Activated naive CD4-positive, alpha-beta T cell treated with anti-CD3 and anti-CD28 coated beads for 36 hours (primary cell): Measurements from ENCODE around the gene CAMTA1. TPM values are rescaled to one million over a fixed set of nuclear protein-coding genes. Genes with fewer than 3 reads are reported as not detected.

Source experiments
- CTCF ChIA-PET: fragments of 350-600 bp; sonication (Branson Sonifier 250); formaldehyde crosslinking; loops from one replicate; lab custom pipeline; 2021; ENCODE audit warnings: antibody characterized with exemption; lab: Charles Lee
- DNase-seq: peaks from one replicate; pipeline ENCODE4 v3.0.0-alpha.2; 2020
- H3K27ac Mint-ChIP-seq: one replicate; pipeline ENCODE4 v1.8.0; 2021; ENCODE audit warnings: mild to moderate bottlenecking, mixed read lengths
- H3K27me3 Mint-ChIP-seq: one replicate; pipeline ENCODE4 v1.8.0; 2021; ENCODE audit warnings: low read depth, mixed read lengths
- H3K36me3 Mint-ChIP-seq: one replicate; pipeline ENCODE4 v1.8.0; 2021; ENCODE audit warnings: low read depth, mixed read lengths
- H3K4me1 Mint-ChIP-seq: one replicate; pipeline ENCODE4 v1.8.0; 2021; ENCODE audit warnings: low read depth, mixed read lengths
- H3K4me3 Mint-ChIP-seq: one replicate; pipeline ENCODE4 v1.8.0; 2021; ENCODE audit warnings: mild to moderate bottlenecking, moderate library complexity, mixed read lengths
- H3K9me3 Mint-ChIP-seq: one replicate; pipeline ENCODE4 v1.8.0; 2021; ENCODE audit warnings: mixed read lengths
- intact Hi-C: fragments of 100-400 bp; cut with micrococcal nuclease; formaldehyde crosslinking; loops from one replicate; pipeline ENCODE4 v1.15.1; 2023
- total RNA-seq, 2 experiments: library from RNA; stranded (reverse); gene quantifications; one replicate each; pipeline ENCODE4 v1.2.3, GENCODE V29; 2021

CAMTA1 gene
- total RNA-seq, 2 experiments from 2014 or later, result 61.5 to 70.9 TPM

DNA sequence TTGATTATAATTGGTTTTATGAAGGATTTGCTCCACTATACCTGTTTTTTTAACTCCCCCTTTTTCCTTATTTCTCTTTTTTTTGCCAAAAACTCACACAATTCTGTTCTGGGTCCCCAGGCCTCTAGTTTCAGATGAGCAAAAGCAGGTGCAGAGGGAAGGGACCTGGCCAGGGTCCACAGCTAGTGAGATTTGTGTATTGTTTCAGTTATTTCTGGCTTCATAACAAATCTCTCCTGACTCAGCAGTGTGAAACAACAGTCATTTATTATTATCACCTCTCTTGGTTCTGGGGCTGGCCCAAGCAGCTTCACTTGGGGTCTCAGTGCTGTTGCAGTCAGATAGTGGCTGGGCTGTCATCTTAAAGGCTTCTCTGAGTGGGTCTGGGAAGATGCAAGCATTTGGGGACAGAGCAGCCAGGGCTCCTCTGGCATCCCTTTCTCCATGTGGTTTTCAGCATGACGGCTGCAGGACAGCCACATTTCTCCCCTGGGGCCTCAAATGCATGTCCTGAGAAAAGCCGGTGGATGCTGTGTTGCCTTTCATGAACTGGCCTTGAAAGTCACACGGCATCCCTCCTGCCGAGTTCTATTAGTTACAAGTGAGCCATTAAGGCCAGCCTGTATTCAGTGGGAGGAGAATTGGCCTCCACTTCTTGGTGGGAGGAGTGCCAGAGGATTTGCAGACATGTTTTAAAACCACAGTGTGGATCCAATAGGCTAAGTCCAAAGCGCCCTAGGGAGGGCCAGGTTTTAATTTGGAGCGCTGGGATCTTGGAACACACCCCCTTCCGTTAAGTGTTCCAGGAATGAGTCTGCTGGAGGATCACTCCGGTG, 137.1 kb downstream of the CAMTA1 start:
- no peak overlapping the region for H3K27ac Mint-ChIP-seq

DNA sequence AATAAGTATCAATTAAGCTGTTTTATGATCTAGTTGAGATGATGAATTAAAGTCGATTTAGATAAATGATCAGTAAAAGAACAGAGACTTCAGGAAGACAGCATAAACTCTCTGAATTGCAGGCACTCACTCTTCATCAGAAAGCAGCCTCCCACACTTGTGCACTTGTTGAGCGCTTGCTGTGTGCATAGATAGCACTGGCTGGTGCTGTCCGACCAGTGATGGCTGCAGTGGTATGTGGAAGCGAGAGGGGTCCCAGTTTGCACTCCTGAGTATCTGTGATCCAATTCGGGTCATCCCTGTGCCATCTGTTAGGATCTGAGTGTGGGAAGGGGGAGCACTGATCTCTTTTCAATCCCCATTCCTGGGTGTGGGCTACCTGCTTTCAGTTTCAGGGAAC, 137.8 kb downstream of the CAMTA1 start:
- H3K4me1 Mint-ChIP-seq, result no peaks in the 10 kb centered on the region
- no peak overlapping the region for H3K27ac Mint-ChIP-seq
- no peak overlapping the region for H3K4me3 Mint-ChIP-seq
- CTCF ChIA-PET, result no interaction called here
- peaks cover 4% of the 10 kb centered on the region for H3K27me3 Mint-ChIP-seq
- no peaks in the 10 kb centered on the region for H3K36me3 Mint-ChIP-seq
- intact Hi-C loops, result no loop called here
- DNase-seq, result no peak
- no peaks in the 10 kb centered on the region for H3K9me3 Mint-ChIP-seq

More for the DNA sequence above, 137.1 kb downstream of the CAMTA1 start:
- CTCF ChIA-PET, result interaction anchor here (0.7 kb wide), 2 partner anchors 12 to 1585 kb away, joined by 3 to 4 read pairs; no protein-coding TSS in a partner anchor
- Mint-ChIP-seq H3K4me3 (no peak overlapping the region), H3K9me3 (no peaks in the 10 kb centered on the region), H3K27me3 (peaks cover 2% of the 10 kb centered on the region), H3K4me1 (no peaks in the 10 kb centered on the region), H3K36me3 (no peaks in the 10 kb centered on the region)
- intact Hi-C loops, result no loop called here
- DNase-seq, result no peak

GRCh38 chr1:6923416-6923815, 138.2 kb downstream of the CAMTA1 start:
- Mint-ChIP-seq H3K36me3 (no peaks in the 10 kb centered on the region), H3K4me3 (no peak overlapping the region), H3K9me3 (no peaks in the 10 kb centered on the region), H3K27me3 (peaks cover 6% of the 10 kb centered on the region), H3K27ac (no peak overlapping the region), H3K4me1 (no peaks in the 10 kb centered on the region)
- CTCF ChIA-PET, result no interaction called here
- DNase-seq, result no peak
- intact Hi-C loops, result no loop called here

GRCh38 chr1:6923955-6924881, 139.0 kb downstream of the CAMTA1 start:
- no peak for DNase-seq
- H3K4me1 Mint-ChIP-seq, result no peaks in the 10 kb centered on the region
- H3K27me3 Mint-ChIP-seq, result peaks cover 6% of the 10 kb centered on the region
- CTCF ChIA-PET, result no interaction called here
- no peak overlapping the region for H3K4me3 Mint-ChIP-seq
- intact Hi-C loops, result no loop called here
- H3K27ac Mint-ChIP-seq, result no peak overlapping the region
- H3K9me3 Mint-ChIP-seq, result no peaks in the 10 kb centered on the region
- no peaks in the 10 kb centered on the region for H3K36me3 Mint-ChIP-seq

GRCh38 chr1:6924891-6925290, 139.6 kb downstream of the CAMTA1 start:
- Mint-ChIP-seq H3K9me3 (no peaks in the 10 kb centered on the region), H3K27ac (no peak overlapping the region)
- CTCF ChIA-PET, result no interaction called here

DNA sequence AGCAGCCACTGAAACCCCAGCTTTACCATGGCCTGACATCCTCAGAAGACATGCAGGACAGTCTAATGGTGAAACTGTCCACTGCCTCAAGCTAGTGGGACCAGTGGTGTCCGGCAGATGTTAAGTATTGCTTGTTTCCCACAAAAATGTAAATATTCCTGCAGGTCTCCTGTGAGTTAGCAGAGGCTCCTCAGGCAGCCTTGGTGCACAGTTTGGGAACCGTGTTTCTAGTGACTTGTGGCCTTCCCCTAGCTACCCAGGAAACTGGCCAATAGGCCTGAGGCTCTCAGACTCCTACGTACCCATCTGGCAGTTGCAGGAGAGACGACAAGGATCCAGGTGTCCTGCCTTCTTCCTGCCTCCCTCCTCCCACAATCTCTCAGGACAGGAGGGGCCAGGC, 142.4 kb downstream of the CAMTA1 start:
- DNase-seq, result no peak
- no peaks in the 10 kb centered on the region for H3K9me3 Mint-ChIP-seq
- H3K27me3 Mint-ChIP-seq, result peaks cover 8% of the 10 kb centered on the region
- no peak overlapping the region for H3K27ac Mint-ChIP-seq
- no peak overlapping the region for H3K4me3 Mint-ChIP-seq
- CTCF ChIA-PET, result interaction anchor here (0.7 kb wide), 1 partner anchor 143 kb away, joined by 4 read pairs; no protein-coding TSS in a partner anchor
- intact Hi-C loops, result no loop called here
- H3K4me1 Mint-ChIP-seq, result no peaks in the 10 kb centered on the region
- no peaks in the 10 kb centered on the region for H3K36me3 Mint-ChIP-seq

More at GRCh38 chr1:6924891-6925290, 139.6 kb downstream of the CAMTA1 start:
- Mint-ChIP-seq H3K36me3 (no peaks in the 10 kb centered on the region), H3K4me3 (no peak overlapping the region), H3K27me3 (peaks cover 6% of the 10 kb centered on the region), H3K4me1 (no peaks in the 10 kb centered on the region)
- DNase-seq, result no peak
- intact Hi-C loops, result no loop called here

GRCh38 chr1:6928106-6928885, 143.0 kb downstream of the CAMTA1 start:
- Mint-ChIP-seq H3K4me1 (no peaks in the 10 kb centered on the region), H3K4me3 (no peak overlapping the region), H3K27me3 (peaks cover 8% of the 10 kb centered on the region), H3K36me3 (no peaks in the 10 kb centered on the region), H3K9me3 (no peaks in the 10 kb centered on the region), H3K27ac (no peak overlapping the region)
- no peak for DNase-seq
- intact Hi-C loops, result no loop called here
- CTCF ChIA-PET, result no interaction called here

DNA sequence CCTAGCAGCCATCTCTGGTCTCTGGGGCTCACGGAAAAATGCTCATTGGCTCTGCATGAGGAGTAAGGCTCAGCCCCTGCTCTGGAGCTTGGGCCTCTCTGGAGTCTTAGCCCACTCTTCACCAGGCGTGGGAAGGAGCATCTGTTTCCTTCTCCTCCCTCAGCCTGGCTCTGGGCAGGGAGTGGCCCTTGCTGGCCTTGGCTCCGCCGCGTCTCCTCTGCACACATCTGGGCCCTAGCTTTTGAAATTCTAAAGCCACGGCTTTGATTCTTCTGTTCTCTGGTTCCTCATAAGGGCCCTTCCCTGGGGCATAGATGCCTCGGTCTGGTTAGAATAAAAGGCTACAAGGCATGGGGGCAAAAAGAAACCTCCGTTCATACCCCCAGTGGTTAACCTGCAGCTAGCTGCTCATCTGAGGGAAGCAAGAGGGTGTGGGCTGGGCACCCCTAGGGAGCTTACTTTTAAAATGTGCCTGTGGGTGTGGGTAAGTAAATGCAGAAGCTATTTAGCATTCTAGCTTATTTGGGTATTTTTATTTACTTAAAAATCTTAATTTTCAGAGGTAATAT, 145.6 kb downstream of the CAMTA1 start:
- CTCF ChIA-PET, result no interaction called here
- intact Hi-C loops, result no loop called here
- DNase-seq, result no peak
- Mint-ChIP-seq H3K27ac (no peak overlapping the region), H3K36me3 (no peaks in the 10 kb centered on the region), H3K4me1 (no peaks in the 10 kb centered on the region), H3K4me3 (no peak overlapping the region), H3K9me3 (no peaks in the 10 kb centered on the region), H3K27me3 (peaks cover 21% of the 10 kb centered on the region)

- Mint-ChIP-seq H3K27me3 (peaks cover 16% of the 10 kb centered on the region), H3K4me3 (no peak overlapping the region), H3K9me3 (no peaks in the 10 kb centered on the region), H3K36me3 (no peaks in the 10 kb centered on the region), H3K27ac (no peak overlapping the region), H3K4me1 (no peaks in the 10 kb centered on the region)
- DNase-seq, result no peak
- CTCF ChIA-PET, result no interaction called here
- intact Hi-C loops, result no loop called here
Measured at GRCh38 chr1:6935361-6935883, 150.2 kb downstream of the CAMTA1 start.

DNA sequence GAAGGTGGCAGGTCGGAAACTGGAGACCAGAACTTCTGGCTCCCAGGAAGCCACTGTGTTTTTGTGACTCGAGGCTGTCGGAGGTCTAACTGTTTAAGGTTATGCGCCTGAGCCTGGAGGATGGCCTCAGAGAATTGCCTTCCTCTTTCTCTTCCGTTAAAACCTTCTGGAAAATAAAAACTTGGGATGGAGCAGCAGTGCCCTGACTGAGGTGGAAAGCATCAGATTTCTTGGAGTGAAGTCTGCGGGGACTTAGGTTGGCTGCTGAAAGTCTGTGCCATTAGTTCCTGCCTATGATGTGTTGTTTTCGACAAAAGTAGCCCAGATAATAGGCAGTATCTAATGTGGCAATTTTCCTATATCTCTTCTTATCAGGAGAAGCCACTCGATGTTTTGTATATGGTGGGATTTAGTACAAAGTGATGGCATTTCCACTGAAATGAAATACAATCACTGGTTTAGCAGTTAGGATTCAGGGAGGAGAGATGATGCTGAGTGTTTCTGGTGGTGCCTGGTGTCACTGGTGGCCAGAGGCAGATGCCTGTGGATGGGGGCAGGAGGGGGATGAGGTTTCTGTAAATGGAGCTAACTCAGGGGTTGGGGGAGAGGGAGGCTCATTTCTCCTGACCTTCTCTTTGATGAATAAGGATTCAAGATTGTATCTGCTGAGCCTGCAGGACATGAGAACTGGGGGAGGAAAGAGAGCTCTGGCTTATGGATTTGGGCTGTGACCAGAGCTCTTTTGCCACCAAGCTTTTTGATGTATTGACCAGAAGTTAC, 150.8 kb downstream of the CAMTA1 start:
- Mint-ChIP-seq H3K36me3 (no peaks in the 10 kb centered on the region), H3K27me3 (peaks cover 16% of the 10 kb centered on the region), H3K27ac (no peak overlapping the region), H3K4me1 (no peaks in the 10 kb centered on the region), H3K4me3 (no peak overlapping the region), H3K9me3 (no peaks in the 10 kb centered on the region)
- intact Hi-C loops, result no loop called here
- no peak for DNase-seq
- CTCF ChIA-PET, result no interaction called here

DNA sequence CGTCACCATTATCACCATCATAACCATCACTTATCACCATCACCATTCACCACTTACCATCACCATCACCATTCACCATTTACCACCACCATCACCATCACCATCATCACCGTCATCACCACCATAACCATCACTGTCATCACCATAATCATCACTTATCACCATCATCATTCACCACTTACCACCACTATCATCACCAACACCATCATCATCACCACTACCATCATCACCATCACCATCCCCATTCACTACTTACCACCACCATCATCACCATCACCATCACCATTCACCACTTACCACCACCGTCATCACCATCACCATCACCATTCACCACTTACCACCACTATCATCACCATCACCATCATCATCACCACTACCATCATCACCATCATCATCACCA, 151.8 kb downstream of the CAMTA1 start:
- Mint-ChIP-seq H3K9me3 (no peaks in the 10 kb centered on the region), H3K36me3 (no peaks in the 10 kb centered on the region), H3K4me1 (no peaks in the 10 kb centered on the region), H3K4me3 (no peak overlapping the region), H3K27ac (no peak overlapping the region), H3K27me3 (peaks cover 16% of the 10 kb centered on the region)
- intact Hi-C loops, result no loop called here
- no peak for DNase-seq
- CTCF ChIA-PET, result no interaction called here
